Gastroesophageal sphincter (tissue), 3 donors: ENCODE measurements around the gene C3orf18.

Experiments
- EP300 ChIP-seq: sonication (generic); formaldehyde crosslinking; IDR thresholded peaks from one replicate; pipeline ENCODE4 v1.6.1; 2017; ENCODE audit warnings: antibody characterized with exemption, mild to moderate bottlenecking
- POLR2A ChIP-seq, 2 donors: fragments of 450-650 bp; IDR thresholded peaks; one replicate each; pipeline ENCODE4 v1.6.1; 2017; ENCODE audit warnings: antibody characterized with exemption in 2 of 2, mild to moderate bottlenecking in 2 of 2, moderate library complexity in 1 of 2
- POLR2AphosphoS5 ChIP-seq: sonication (generic); formaldehyde crosslinking; IDR thresholded peaks from one replicate; pipeline ENCODE4 v1.6.1; 2017; ENCODE audit warnings: antibody characterized with exemption
- TF ChIP-seq, protein P1 (sequence below), 4 experiments: fragments of 200-600 bp in 2 of 4; fragments of 450-650 bp in 2 of 4; sonication (generic) in 1 of 4; IDR thresholded peaks; one replicate each; pipeline ENCODE4 v1.5.1; 2017 to 2019; ENCODE audit warnings: antibody characterized with exemption in 4 of 4, mild to moderate bottlenecking in 2 of 4, moderate library complexity in 2 of 4

DNA sequence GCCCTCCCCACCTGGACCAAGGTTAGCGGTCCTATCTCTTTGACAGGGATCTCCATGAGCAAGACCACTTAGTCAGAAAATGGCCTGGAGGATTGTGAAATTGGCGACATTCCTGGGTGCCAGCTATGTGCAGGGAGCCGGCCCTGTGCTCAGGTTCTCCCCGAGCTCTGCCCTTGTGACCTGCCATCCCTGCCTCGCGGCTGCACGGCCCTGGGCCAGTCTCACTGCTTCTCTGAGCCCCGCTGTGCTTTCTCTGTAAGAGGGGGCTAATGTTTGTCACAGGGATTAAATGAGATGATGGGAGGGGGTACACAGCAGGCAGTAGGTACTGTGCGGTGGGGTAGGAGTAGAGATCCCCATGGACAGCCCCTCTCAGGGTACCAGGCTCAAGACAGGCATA, 14.9 kb downstream of the C3orf18 start:
- TF ChIP-seq POLR2AphosphoS5 = no peak
- TF ChIP-seq, protein P1, sequence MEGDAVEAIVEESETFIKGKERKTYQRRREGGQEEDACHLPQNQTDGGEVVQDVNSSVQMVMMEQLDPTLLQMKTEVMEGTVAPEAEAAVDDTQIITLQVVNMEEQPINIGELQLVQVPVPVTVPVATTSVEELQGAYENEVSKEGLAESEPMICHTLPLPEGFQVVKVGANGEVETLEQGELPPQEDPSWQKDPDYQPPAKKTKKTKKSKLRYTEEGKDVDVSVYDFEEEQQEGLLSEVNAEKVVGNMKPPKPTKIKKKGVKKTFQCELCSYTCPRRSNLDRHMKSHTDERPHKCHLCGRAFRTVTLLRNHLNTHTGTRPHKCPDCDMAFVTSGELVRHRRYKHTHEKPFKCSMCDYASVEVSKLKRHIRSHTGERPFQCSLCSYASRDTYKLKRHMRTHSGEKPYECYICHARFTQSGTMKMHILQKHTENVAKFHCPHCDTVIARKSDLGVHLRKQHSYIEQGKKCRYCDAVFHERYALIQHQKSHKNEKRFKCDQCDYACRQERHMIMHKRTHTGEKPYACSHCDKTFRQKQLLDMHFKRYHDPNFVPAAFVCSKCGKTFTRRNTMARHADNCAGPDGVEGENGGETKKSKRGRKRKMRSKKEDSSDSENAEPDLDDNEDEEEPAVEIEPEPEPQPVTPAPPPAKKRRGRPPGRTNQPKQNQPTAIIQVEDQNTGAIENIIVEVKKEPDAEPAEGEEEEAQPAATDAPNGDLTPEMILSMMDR (IDR thresholded peaks at IDR 0.05) = no peak
- no peak for TF ChIP-seq POLR2A (IDR thresholded peaks at IDR 0.05)
- TF ChIP-seq EP300 = no peak
